Natural killer cell (primary cell): ENCODE measurements around the gene FAM184B. TPM values are rescaled to one million over a fixed set of nuclear protein-coding genes. Genes with fewer than 3 reads are reported as not detected.

Experiments used
- ATAC-seq, 3 donors: fragments of 150-1000 bp in 2 of 3; fragments of 200-7000 bp in 1 of 3; cut with Tn5 transposase; 1 replicate in 1 of 3; 2 replicates in 2 of 3; pipeline ENCODE4 v1.10.0; 2021; ENCODE audit warnings: mild to moderate bottlenecking in 2 of 3, moderate library complexity in 2 of 3
- DNase-seq, 2 donors: peaks; one replicate each; pipeline versions ENCODE4 v3.0.0 to v3.0.0-alpha.2; 2013 to 2021; ENCODE audit warnings: mixed read lengths in 1 of 2
- H3K27ac ChIP-seq: one replicate; pipeline ENCODE4 v1.5.1; 2013; ENCODE audit warnings: mild to moderate bottlenecking, low read length
- H3K27me3 ChIP-seq: one replicate; pipeline ENCODE4 v1.6.1; 2013; ENCODE audit warnings: low read length; ENCODE audit not compliant: control insufficient read depth, insufficient read depth
- H3K36me3 ChIP-seq: one replicate; pipeline ENCODE4 v1.6.1; 2013; ENCODE audit warnings: low read length; ENCODE audit not compliant: control insufficient read depth, insufficient read depth
- H3K4me1 ChIP-seq: one replicate; pipeline ENCODE4 v1.6.1; 2013; ENCODE audit warnings: low read length; ENCODE audit not compliant: control insufficient read depth, insufficient read depth
- H3K4me3 ChIP-seq: one replicate; pipeline ENCODE4 v1.5.1; 2013; ENCODE audit warnings: low read length
- H3K9me3 ChIP-seq: one replicate; pipeline ENCODE4 v1.6.1; 2013; ENCODE audit warnings: low read length; ENCODE audit not compliant: control insufficient read depth, insufficient read depth
- H3K27ac Mint-ChIP-seq, 2 donors: one replicate each; pipeline ENCODE4 v1.8.0; 2022; ENCODE audit warnings: mild to moderate bottlenecking in 2 of 2, mixed read lengths in 2 of 2, moderate library complexity in 1 of 2
- H3K27me3 Mint-ChIP-seq, 2 donors: one replicate each; pipeline ENCODE4 v1.8.0; 2022; ENCODE audit warnings: low read depth in 2 of 2, mixed read lengths in 2 of 2
- H3K36me3 Mint-ChIP-seq: one replicate; pipeline ENCODE4 v1.8.0; 2022; ENCODE audit warnings: mixed read lengths
- H3K4me1 Mint-ChIP-seq, 2 donors: one replicate each; pipeline ENCODE4 v1.8.0; 2022; ENCODE audit warnings: mixed read lengths in 2 of 2
- H3K4me3 Mint-ChIP-seq: one replicate; pipeline ENCODE4 v1.8.0; 2022; ENCODE audit warnings: mild to moderate bottlenecking, moderate library complexity, mixed read lengths
- H3K9me3 Mint-ChIP-seq, 2 donors: one replicate each; pipeline ENCODE4 v1.8.0; 2022; ENCODE audit warnings: mixed read lengths in 2 of 2
- CTCF ChIP-seq: fragments of 200-600 bp; IDR thresholded peaks from one replicate; pipeline ENCODE4 v1.8.0; 2022; ENCODE audit warnings: antibody characterized with exemption
- WGBS: methylation state at CpG from one replicate; pipeline ENCODE4 v1.1.7; 2013; ENCODE audit warnings: missing lambda C conversion rate; ENCODE audit not compliant: insufficient coverage; 5-methylcytosine and 5-hydroxymethylcytosine counted together
- intact Hi-C: fragments of 100-400 bp; cut with micrococcal nuclease; formaldehyde crosslinking; loops from one replicate; pipeline ENCODE4 v1.14.2; 2022
- total RNA-seq, 4 donors: library from RNA; stranded (reverse); fragments of 120-200 nt in 1 of 4; gene quantifications; one replicate each; pipeline versions ENCODE4 v1.2.3 to v1.2.4, GENCODE V29; 2013 to 2022

The FAM184B gene
- total RNA-seq, 3 donors from 2014 or later (not counting 1 experiment from before 2014, with no cell fraction given): 0.05 TPM; not detected in 2

- peaks cover 3 to 16% of the 10 kb centered on the region in 2 donors for H3K27me3 Mint-ChIP-seq
- no peak for TF ChIP-seq CTCF
- Histone ChIP-seq H3K4me1 (no peaks in the 10 kb centered on the region), H3K27me3 (no peaks in the 10 kb centered on the region), H3K9me3 (no peaks in the 10 kb centered on the region), H3K4me3 (no peak overlapping the region), H3K27ac (no peak overlapping the region), H3K36me3 (no peaks in the 10 kb centered on the region)
- H3K36me3 Mint-ChIP-seq: no peaks in the 10 kb centered on the region
- peaks cover 0 to under 1% of the 10 kb centered on the region in 2 donors for H3K9me3 Mint-ChIP-seq
- DNase-seq (no peak), ATAC-seq (no peak)
- H3K27ac Mint-ChIP-seq: no peak overlapping the region
- H3K4me1 Mint-ChIP-seq: no peaks in the 10 kb centered on the region
- H3K4me3 Mint-ChIP-seq: no peak overlapping the region
- 92% methylated on average over 3 of the region's 3 CpGs for WGBS
- intact Hi-C loops: no loop called here
Observed at GRCh38 chr4:17722356-17722700, 59.1 kb downstream of the FAM184B start.

GRCh38 chr4:17721496-17722355, 59.7 kb downstream of the FAM184B start:
- ATAC-seq (no peak), DNase-seq (no peak)
- no peaks in the 10 kb centered on the region for H3K4me1 Mint-ChIP-seq
- 89% methylated on average over 16 of the region's 16 CpGs for WGBS
- Histone ChIP-seq H3K27ac (no peak overlapping the region), H3K27me3 (no peaks in the 10 kb centered on the region), H3K36me3 (no peaks in the 10 kb centered on the region), H3K4me3 (no peak overlapping the region), H3K4me1 (no peaks in the 10 kb centered on the region), H3K9me3 (no peaks in the 10 kb centered on the region)
- intact Hi-C loops: no loop called here
- H3K36me3 Mint-ChIP-seq: no peaks in the 10 kb centered on the region
- no peak for TF ChIP-seq CTCF
- no peak overlapping the region for H3K4me3 Mint-ChIP-seq
- H3K27me3 Mint-ChIP-seq: peaks cover 2 to 10% of the 10 kb centered on the region in 2 donors
- H3K9me3 Mint-ChIP-seq: no peaks in the 10 kb centered on the region
- no peak overlapping the region for H3K27ac Mint-ChIP-seq

- no peak for ATAC-seq
- Histone ChIP-seq H3K4me1 (no peaks in the 10 kb centered on the region), H3K27me3 (no peaks in the 10 kb centered on the region), H3K9me3 (no peaks in the 10 kb centered on the region), H3K27ac (no peak overlapping the region), H3K36me3 (no peaks in the 10 kb centered on the region), H3K4me3 (no peak overlapping the region)
- WGBS: 95% methylated on average over 3 of the region's 5 CpGs
- Mint-ChIP-seq H3K27ac (no peak overlapping the region), H3K36me3 (no peaks in the 10 kb centered on the region), H3K4me1 (no peaks in the 10 kb centered on the region), H3K4me3 (no peak overlapping the region), H3K27me3 (peaks cover 2 to 8% of the 10 kb centered on the region in 2 donors), H3K9me3 (no peaks in the 10 kb centered on the region)
- intact Hi-C loops: no loop called here
- DNase-seq: no peak
- TF ChIP-seq CTCF: no peak
Observed at GRCh38 chr4:17719106-17719505, 62.3 kb downstream of the FAM184B start.

GRCh38 chr4:17718471-17718870, 63.0 kb downstream of the FAM184B start:
- Mint-ChIP-seq H3K9me3 (no peaks in the 10 kb centered on the region), H3K36me3 (no peaks in the 10 kb centered on the region), H3K27me3 (peaks cover 2 to 8% of the 10 kb centered on the region in 2 donors), H3K4me3 (no peak overlapping the region), H3K27ac (no peak overlapping the region), H3K4me1 (no peaks in the 10 kb centered on the region)
- H3K4me1 ChIP-seq: no peaks in the 10 kb centered on the region
- TF ChIP-seq CTCF: no peak
- H3K4me3 ChIP-seq: no peak overlapping the region
- H3K27me3 ChIP-seq: no peaks in the 10 kb centered on the region
- DNase-seq (no peak), ATAC-seq (no peak)
- intact Hi-C loops: no loop called here
- no peaks in the 10 kb centered on the region for H3K9me3 ChIP-seq
- WGBS: 84% methylated on average over 3 of the region's 3 CpGs
- no peak overlapping the region for H3K27ac ChIP-seq
- H3K36me3 ChIP-seq: no peaks in the 10 kb centered on the region
